HEK293 (cell line): ENCODE results near the gene GRIN3A.

Source experiments
- CTCF ChIA-PET: fragments of 350-600 bp; formaldehyde crosslinking; extraction: SDS; loops from one replicate; lab custom pipeline; 2021; ENCODE audit warnings: antibody characterized with exemption; lab: Yijun Ruan, JAX
- POLR2A ChIA-PET: fragments of 300-600 bp; formaldehyde crosslinking; extraction: SDS; loops from one replicate; lab custom pipeline; 2020; ENCODE audit warnings: antibody characterized with exemption, inconsistent platforms; lab: Yijun Ruan, JAX
- H3K27ac ChIP-seq: fragments of 200-500 bp; sonication (Bioruptor generic); 2 replicates; pipeline ENCODE4 v1.5.1; 2014; ENCODE audit warnings: low read depth, low read length, control low read depth, inconsistent platforms; ENCODE audit errors: extremely low read depth
- H3K36me3 ChIP-seq, 2 experiments: fragments of 200-500 bp in 1 of 2; sonication (Bioruptor generic) in 1 of 2; 1 replicate in 1 of 2; 2 replicates in 1 of 2; pipeline ENCODE4 v1.5.1; 2014 to 2017; ENCODE audit warnings: inconsistent platforms in 2 of 2, low read length in 2 of 2; ENCODE audit not compliant: control insufficient read depth in 2 of 2, insufficient read depth in 1 of 2
- H3K4me1 ChIP-seq: fragments of 200-500 bp; sonication (Bioruptor generic); 2 replicates; pipeline ENCODE4 v1.5.1; 2014; ENCODE audit warnings: mild to moderate bottlenecking, low read length, inconsistent platforms; ENCODE audit not compliant: control insufficient read depth, insufficient read depth
- H3K4me3 ChIP-seq: 2 replicates; pipeline ENCODE4 v1.5.1; 2011; ENCODE audit warnings: low read depth, mild to moderate bottlenecking, control low read depth, low read length, moderate library complexity
- H3K9me3 ChIP-seq: fragments of 200-500 bp; sonication (Bioruptor generic); 2 replicates; pipeline ENCODE4 v1.5.1; 2014; ENCODE audit warnings: low read depth, low read length, inconsistent platforms; ENCODE audit not compliant: control insufficient read depth, insufficient read depth
- GLIS1 ChIP-seq: fragments of 450-650 bp; formaldehyde crosslinking; IDR thresholded peaks from 2 replicates; pipeline ENCODE4 v1.5.1; 2016; ENCODE audit warnings: missing biosample characterization, missing genetic modification characterization
- HOXC10 ChIP-seq: sonication (generic); formaldehyde crosslinking; IDR thresholded peaks from 2 replicates; pipeline ENCODE4 v1.8.1; 2023; ENCODE audit warnings: mild to moderate bottlenecking, missing genetic modification reagents
- IKZF3 ChIP-seq: fragments of 450-650 bp; IDR thresholded peaks from 2 replicates; pipeline ENCODE4 v1.5.0; 2018; ENCODE audit warnings: missing biosample characterization, mild to moderate bottlenecking, missing genetic modification characterization, moderate library complexity
- KLF9 ChIP-seq: fragments of 450-650 bp; formaldehyde crosslinking; IDR thresholded peaks from 2 replicates; pipeline ENCODE4 v1.5.1; 2016; ENCODE audit warnings: missing biosample characterization, missing genetic modification characterization, low read depth
- WT1 ChIP-seq: fragments of 450-650 bp; formaldehyde crosslinking; IDR thresholded peaks from 2 replicates; pipeline ENCODE4 v1.5.1; 2016; ENCODE audit warnings: missing biosample characterization, missing genetic modification characterization
- ZFP3 ChIP-seq: fragments of 450-650 bp; formaldehyde crosslinking; IDR thresholded peaks from 2 replicates; pipeline ENCODE4 v1.5.1; 2016; ENCODE audit warnings: low read depth, missing biosample characterization, missing genetic modification characterization
- ZFP69B ChIP-seq: fragments of 450-650 bp; formaldehyde crosslinking; IDR thresholded peaks from 2 replicates; pipeline ENCODE4 v1.5.1; 2016; ENCODE audit warnings: missing biosample characterization, missing genetic modification characterization
- ZNF133 ChIP-seq: fragments of 450-650 bp; formaldehyde crosslinking; IDR thresholded peaks from 2 replicates; pipeline ENCODE4 v1.5.1; 2016; ENCODE audit warnings: missing biosample characterization, missing genetic modification characterization
- ZNF157 ChIP-seq: fragments of 450-650 bp; formaldehyde crosslinking; IDR thresholded peaks from 2 replicates; pipeline ENCODE4 v1.5.1; 2016; ENCODE audit warnings: missing biosample characterization, missing genetic modification characterization
- ZNF169 ChIP-seq: fragments of 450-650 bp; formaldehyde crosslinking; IDR thresholded peaks from 2 replicates; pipeline ENCODE4 v1.5.1; 2016; ENCODE audit warnings: missing biosample characterization, missing genetic modification characterization
- ZNF24 ChIP-seq: fragments of 450-650 bp; formaldehyde crosslinking; IDR thresholded peaks from 2 replicates; pipeline ENCODE4 v1.5.1; 2016; ENCODE audit warnings: missing biosample characterization, missing genetic modification characterization
- ZNF248 ChIP-seq: fragments of 450-650 bp; formaldehyde crosslinking; IDR thresholded peaks from 2 replicates; pipeline ENCODE4 v1.5.1; 2017; ENCODE audit warnings: missing biosample characterization, missing genetic modification characterization
- ZNF501 ChIP-seq: fragments of 450-650 bp; formaldehyde crosslinking; IDR thresholded peaks from 2 replicates; pipeline ENCODE4 v1.5.1; 2016; ENCODE audit warnings: missing biosample characterization, missing genetic modification characterization
- ZNF521 ChIP-seq: fragments of 450-650 bp; formaldehyde crosslinking; IDR thresholded peaks from 2 replicates; pipeline ENCODE4 v1.5.1; 2017; ENCODE audit warnings: missing biosample characterization, mild to moderate bottlenecking, missing genetic modification characterization
- ZNF654 ChIP-seq: fragments of 450-650 bp; formaldehyde crosslinking; IDR thresholded peaks from 2 replicates; pipeline ENCODE4 v1.5.1; 2016; ENCODE audit warnings: low read depth, missing biosample characterization, missing genetic modification characterization
- ZNF843 ChIP-seq: fragments of 450-650 bp; formaldehyde crosslinking; IDR thresholded peaks from 2 replicates; pipeline ENCODE4 v1.5.1; 2016; ENCODE audit warnings: missing biosample characterization, missing genetic modification characterization
- TF ChIP-seq, protein P1 (sequence below): fragments of 450-650 bp; formaldehyde crosslinking; IDR thresholded peaks from 2 replicates; pipeline ENCODE4 v1.5.1; 2016; ENCODE audit warnings: missing biosample characterization, missing genetic modification characterization
- TF ChIP-seq, protein P2 (sequence below): fragments of 450-650 bp; formaldehyde crosslinking; IDR thresholded peaks from 2 replicates; pipeline ENCODE4 v1.5.1; 2016; ENCODE audit warnings: missing biosample characterization, missing genetic modification characterization
- TF ChIP-seq, protein P3 (sequence below): fragments of 450-650 bp; formaldehyde crosslinking; conservative IDR thresholded peaks from 2 replicates; pipeline ENCODE4 v1.5.1; 2016; ENCODE audit warnings: low read depth, missing biosample characterization, missing genetic modification characterization
- TF ChIP-seq, protein P4 (sequence below): fragments of 450-650 bp; formaldehyde crosslinking; IDR thresholded peaks from 2 replicates; pipeline ENCODE4 v1.5.0; 2017; ENCODE audit warnings: missing biosample characterization, missing genetic modification characterization, borderline replicate concordance
- TF ChIP-seq, protein P5 (sequence below): fragments of 450-650 bp; formaldehyde crosslinking; IDR thresholded peaks from 2 replicates; pipeline ENCODE4 v1.5.1; 2016; ENCODE audit warnings: missing biosample characterization, missing genetic modification characterization, low read depth

GRIN3A gene

DNA sequence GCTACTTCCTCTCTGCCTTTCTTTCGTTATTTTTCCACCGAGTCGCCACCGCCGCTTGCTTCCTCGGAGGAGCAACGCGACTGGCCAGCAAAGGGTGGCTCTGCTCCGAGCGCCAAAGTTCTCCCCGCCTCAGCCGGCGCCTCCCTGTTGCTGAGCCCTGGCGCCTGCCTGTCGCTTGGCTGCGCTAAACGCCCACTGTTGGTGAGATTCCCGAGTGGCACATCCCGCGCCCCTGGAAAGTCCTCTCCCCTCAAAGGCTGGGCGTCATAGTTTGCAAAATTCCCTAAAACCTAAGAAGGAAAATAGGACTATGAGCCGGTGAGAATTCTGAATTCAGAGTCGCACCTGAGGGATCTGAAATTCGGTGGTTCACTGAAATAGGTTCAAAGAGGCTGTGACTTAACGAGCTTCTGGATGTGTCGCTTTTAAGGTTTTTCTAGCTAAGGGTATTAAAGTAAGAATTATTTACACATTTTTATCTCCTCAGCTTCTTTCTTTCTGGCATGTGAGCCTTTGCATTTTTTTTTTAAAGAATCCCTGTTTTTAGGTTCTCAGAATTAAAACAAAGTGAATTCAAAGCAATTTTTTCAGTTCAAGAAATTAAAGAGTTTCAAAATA is at the start of gene GRIN3A:
Gene GRIN3A, minus strand, starts transcription at position 82 of the 618 bp plus-strand sequence. CDS start 668 bp downstream, outside the sequence.
- H3K4me1 ChIP-seq: no peaks in the 10 kb centered on the region
- ChIA-PET CTCF (interaction anchor here (0.9 kb wide), 1 partner anchor 11 kb away, joined by 3 read pairs; no protein-coding TSS in a partner anchor), POLR2A (no interaction called here)
- peak within 1 kb of the TSS; percentile 22 for H3K4me3 ChIP-seq
- H3K36me3 ChIP-seq: no peaks in the 10 kb centered on the region
- no peaks in the 10 kb centered on the region for H3K9me3 ChIP-seq
- H3K27ac ChIP-seq: no peak within 1 kb of the TSS
- TF ChIP-seq ZNF654 (tag by site-specific recombination) (0 out of 2 replicates have a peak, but pooled peaks have one; percentile 19), ZNF501 (tag by site-specific recombination) (no peak)
- TF ChIP-seq, protein P1, sequence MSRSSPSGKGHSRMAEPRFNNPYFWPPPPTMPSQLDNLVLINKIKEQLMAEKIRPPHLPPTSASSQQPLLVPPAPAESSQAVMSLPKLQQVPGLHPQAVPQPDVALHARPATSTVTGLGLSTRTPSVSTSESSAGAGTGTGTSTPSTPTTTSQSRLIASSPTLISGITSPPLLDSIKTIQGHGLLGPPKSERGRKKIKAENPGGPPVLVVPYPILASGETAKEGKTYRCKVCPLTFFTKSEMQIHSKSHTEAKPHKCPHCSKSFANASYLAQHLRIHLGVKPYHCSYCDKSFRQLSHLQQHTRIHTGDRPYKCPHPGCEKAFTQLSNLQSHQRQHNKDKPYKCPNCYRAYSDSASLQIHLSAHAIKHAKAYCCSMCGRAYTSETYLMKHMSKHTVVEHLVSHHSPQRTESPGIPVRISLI: no peak
- TF ChIP-seq, protein P2, sequence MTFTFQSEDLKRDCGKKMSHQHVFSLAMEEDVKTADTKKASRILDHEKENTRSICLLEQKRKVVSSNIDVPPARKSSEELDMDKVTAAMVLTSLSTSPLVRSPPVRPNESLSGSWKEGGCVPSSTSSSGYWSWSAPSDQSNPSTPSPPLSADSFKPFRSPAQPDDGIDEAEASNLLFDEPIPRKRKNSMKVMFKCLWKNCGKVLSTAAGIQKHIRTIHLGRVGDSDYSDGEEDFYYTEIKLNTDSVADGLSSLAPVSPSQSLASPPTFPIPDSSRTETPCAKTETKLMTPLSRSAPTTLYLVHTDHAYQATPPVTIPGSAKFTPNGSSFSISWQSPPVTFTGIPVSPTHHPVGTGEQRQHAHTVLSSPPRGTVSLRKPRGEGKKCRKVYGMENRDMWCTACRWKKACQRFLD (tag by site-specific recombination): no peak

DNA sequence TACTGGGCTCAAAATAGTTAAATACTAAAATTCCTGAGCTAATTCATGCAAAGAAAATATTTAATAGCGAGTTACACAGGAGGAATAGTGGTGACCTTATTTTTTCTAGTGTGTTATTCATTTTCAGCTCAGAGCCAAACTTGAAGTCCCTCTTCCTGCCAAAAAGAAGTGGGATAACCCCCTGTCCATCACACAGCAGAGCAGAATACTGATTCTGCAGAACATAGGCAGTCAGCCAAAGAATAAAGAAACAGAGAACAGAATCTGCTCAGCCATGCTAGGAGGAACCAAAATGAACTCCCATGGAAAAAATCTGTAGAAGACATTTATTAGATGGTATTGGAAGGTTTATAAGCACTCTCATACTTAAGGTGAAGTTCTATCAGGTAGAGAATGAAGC is 49.4 kb upstream of the GRIN3A start:
- ChIA-PET CTCF (no interaction called here), POLR2A (no interaction called here)
- no peak overlapping the region for H3K27ac ChIP-seq
- H3K4me3 ChIP-seq: no peak overlapping the region
- TF ChIP-seq ZFP69B (tag by site-specific recombination): no peak
- TF ChIP-seq ZFP3 (tag by site-specific recombination): no peak
- no peak for TF ChIP-seq ZNF24 (tag by site-specific recombination)
- TF ChIP-seq, protein P3, sequence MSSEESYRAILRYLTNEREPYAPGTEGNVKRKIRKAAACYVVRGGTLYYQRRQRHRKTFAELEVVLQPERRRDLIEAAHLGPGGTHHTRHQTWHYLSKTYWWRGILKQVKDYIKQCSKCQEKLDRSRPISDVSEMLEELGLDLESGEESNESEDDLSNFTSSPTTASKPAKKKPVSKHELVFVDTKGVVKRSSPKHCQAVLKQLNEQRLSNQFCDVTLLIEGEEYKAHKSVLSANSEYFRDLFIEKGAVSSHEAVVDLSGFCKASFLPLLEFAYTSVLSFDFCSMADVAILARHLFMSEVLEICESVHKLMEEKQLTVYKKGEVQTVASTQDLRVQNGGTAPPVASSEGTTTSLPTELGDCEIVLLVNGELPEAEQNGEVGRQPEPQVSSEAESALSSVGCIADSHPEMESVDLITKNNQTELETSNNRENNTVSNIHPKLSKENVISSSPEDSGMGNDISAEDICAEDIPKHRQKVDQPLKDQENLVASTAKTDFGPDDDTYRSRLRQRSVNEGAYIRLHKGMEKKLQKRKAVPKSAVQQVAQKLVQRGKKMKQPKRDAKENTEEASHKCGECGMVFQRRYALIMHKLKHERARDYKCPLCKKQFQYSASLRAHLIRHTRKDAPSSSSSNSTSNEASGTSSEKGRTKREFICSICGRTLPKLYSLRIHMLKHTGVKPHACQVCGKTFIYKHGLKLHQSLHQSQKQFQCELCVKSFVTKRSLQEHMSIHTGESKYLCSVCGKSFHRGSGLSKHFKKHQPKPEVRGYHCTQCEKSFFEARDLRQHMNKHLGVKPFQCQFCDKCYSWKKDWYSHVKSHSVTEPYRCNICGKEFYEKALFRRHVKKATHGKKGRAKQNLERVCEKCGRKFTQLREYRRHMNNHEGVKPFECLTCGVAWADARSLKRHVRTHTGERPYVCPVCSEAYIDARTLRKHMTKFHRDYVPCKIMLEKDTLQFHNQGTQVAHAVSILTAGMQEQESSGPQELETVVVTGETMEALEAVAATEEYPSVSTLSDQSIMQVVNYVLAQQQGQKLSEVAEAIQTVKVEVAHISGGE (tag by site-specific recombination): no peak
- TF ChIP-seq IKZF3 (tag by site-specific recombination): no peak
- no peak for TF ChIP-seq ZNF843
- TF ChIP-seq, protein P4, sequence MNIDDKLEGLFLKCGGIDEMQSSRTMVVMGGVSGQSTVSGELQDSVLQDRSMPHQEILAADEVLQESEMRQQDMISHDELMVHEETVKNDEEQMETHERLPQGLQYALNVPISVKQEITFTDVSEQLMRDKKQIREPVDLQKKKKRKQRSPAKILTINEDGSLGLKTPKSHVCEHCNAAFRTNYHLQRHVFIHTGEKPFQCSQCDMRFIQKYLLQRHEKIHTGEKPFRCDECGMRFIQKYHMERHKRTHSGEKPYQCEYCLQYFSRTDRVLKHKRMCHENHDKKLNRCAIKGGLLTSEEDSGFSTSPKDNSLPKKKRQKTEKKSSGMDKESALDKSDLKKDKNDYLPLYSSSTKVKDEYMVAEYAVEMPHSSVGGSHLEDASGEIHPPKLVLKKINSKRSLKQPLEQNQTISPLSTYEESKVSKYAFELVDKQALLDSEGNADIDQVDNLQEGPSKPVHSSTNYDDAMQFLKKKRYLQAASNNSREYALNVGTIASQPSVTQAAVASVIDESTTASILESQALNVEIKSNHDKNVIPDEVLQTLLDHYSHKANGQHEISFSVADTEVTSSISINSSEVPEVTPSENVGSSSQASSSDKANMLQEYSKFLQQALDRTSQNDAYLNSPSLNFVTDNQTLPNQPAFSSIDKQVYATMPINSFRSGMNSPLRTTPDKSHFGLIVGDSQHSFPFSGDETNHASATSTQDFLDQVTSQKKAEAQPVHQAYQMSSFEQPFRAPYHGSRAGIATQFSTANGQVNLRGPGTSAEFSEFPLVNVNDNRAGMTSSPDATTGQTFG (tag by site-specific recombination): no peak
- TF ChIP-seq GLIS1 (tag by site-specific recombination): no peak
- no peak for TF ChIP-seq HOXC10
- TF ChIP-seq ZNF169 (tag by site-specific recombination): no peak
- no peak for TF ChIP-seq WT1
- TF ChIP-seq, protein P5, sequence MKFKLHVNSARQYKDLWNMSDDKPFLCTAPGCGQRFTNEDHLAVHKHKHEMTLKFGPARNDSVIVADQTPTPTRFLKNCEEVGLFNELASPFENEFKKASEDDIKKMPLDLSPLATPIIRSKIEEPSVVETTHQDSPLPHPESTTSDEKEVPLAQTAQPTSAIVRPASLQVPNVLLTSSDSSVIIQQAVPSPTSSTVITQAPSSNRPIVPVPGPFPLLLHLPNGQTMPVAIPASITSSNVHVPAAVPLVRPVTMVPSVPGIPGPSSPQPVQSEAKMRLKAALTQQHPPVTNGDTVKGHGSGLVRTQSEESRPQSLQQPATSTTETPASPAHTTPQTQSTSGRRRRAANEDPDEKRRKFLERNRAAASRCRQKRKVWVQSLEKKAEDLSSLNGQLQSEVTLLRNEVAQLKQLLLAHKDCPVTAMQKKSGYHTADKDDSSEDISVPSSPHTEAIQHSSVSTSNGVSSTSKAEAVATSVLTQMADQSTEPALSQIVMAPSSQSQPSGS: no peak
- TF ChIP-seq ZNF521 (tag by site-specific recombination): no peak
- TF ChIP-seq ZNF157 (tag by site-specific recombination): no peak
- TF ChIP-seq KLF9: no peak
- no peak for TF ChIP-seq ZNF133 (tag by site-specific recombination)
- no peak for TF ChIP-seq ZNF248 (tag by site-specific recombination)
- no peaks in the 10 kb centered on the region for H3K4me1 ChIP-seq
- H3K9me3 ChIP-seq: no peaks in the 10 kb centered on the region
- no peaks in the 10 kb centered on the region for H3K36me3 ChIP-seq
